Stimulated activated CD8-positive, alpha-beta memory T cell treated with anti-CD3 and anti-CD28 coated beads, Interleukin-2, amount 100 ng/mL, for 1 hour (primary cell): ENCODE results near the gene SLC35E2B.

ENCODE experiments used
- DNase-seq, 2 donors: peaks; one replicate each; pipeline ENCODE4 v3.0.0-alpha.2; 2020; ENCODE audit warnings: low read depth in 2 of 2

The SLC35E2B gene

DNA sequence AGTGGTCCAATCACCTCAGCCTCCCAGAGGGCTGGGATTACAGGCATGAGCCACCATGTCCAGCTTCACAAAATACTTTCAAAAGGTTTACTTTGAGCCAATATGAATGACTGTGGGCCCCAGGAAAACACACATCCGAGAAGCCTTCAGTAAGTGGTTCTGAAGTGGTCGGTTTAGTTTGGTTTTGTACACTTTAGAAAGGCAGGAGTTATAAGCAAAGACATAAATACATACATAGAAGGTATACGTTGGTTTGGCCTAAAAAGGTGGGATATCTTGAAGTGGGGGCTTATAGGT is 80.5 kb downstream of the SLC35E2B start:
- no peak for DNase-seq

DNA sequence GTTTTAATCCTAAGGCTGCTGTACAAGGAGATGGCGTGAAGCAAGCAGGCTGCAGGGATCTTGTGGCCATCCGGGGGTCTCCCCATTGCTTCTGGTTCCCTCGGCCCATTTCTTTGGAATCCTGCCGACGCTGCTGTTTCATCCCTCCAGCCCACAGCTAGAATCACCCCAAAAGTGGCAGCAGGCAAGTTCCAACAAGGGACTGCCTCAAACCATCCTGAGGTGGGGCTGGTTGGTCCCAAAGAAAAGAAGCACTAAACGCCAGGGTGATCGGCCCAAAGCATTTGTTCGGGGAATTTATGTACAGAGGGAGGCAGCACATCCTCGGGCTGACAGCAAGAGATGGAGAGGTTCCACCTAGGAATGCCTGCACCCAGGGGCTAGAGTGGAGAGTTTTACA is 81.8 kb downstream of the SLC35E2B start:
- no peak for DNase-seq

DNA sequence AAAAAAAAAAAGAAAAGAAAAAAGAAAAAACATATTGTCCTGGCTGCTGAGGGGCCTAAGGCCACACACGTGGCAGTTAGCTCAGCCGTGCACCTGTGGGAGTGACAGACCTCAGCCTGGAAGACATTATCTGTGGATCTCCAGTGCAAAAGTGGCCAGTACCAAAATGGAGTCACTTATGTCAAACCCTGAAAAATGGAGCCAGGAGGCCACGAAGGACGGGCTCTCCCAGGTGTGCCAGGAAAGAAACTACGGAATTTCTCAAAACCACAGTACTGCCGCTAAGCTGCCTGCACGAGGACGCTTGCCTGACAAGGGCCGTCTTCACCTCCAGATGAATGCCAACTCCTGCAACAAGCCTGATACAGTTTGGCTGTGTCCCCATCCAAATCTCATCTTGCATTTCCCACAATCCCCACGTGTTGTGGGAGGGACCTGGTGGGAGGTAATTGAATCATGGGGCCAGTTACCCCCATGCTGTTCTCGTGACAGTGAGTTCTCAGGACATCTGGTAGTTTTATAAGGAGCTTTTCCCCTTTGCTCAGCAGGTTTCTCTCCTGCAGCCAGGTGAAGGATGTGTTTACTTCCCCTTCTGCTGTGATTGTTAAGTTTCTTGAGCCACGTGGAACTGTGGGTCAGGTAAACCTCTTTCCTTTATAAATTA is 82.6 kb downstream of the SLC35E2B start:
- no peak for DNase-seq
